HCT116 (cell line): ENCODE results near the gene SNAPC4. TPM values are rescaled to one million over a fixed set of nuclear protein-coding genes. Genes with fewer than 3 reads are reported as not detected.
"Not testable (repeated sequence)": the region's sequence is repeated elsewhere in the genome, so short reads cannot be mapped to it uniquely, and the experiment has no call there.

Experiments used
- ATAC-seq: fragments of 200-7000 bp; cut with Tn5 transposase; 2 replicates; pipeline ENCODE4 v1.9.1; 2020; ENCODE audit warnings: mild to moderate bottlenecking, moderate library complexity
- BruUV-seq: library from RNA; stranded (reverse); fragments of 400-500 nt; replicated peaks from 2 replicates; lab custom pipeline; 2021; lab: Mats Ljungman, UMichigan
- CTCF ChIA-PET: fragments of 300-600 bp; sonication (Branson Sonifier 250); formaldehyde crosslinking; loops from one replicate; lab custom pipeline; 2021; ENCODE audit warnings: antibody characterized with exemption; lab: Charles Lee
- POLR2A ChIA-PET: fragments of 300-600, 350-600 bp; sonication (Branson Sonifier 250); formaldehyde crosslinking; loops from one replicate; lab custom pipeline; 2021; ENCODE audit warnings: antibody characterized with exemption; lab: Charles Lee
- RAD21 ChIA-PET, 2 experiments: fragments of 300-600 bp; sonication (Branson Sonifier 250); formaldehyde crosslinking; loops; one replicate each; lab custom pipeline; 2023; ENCODE audit warnings: low total read pairs in 2 of 2; ENCODE audit not compliant: uncharacterized antibody in 2 of 2, unreplicated experiment in 2 of 2, low non-redundant PET in 1 of 2; lab: Charles Lee
- DNase-seq: peaks from one replicate; pipeline ENCODE4 v3.0.0-alpha.2; 2010; ENCODE audit warnings: low read depth, low spot score
- H2AFZ ChIP-seq: fragments of 200-600 bp; shearing (Covaris generic), sonication (generic); 2 replicates; pipeline ENCODE4 v1.6.1; 2017; ENCODE audit warnings: low read depth, mixed run types, mixed read lengths, antibody characterized with exemption, low read length; ENCODE audit not compliant: poor library complexity, severe bottlenecking
- H3K27ac ChIP-seq: 2 replicates; pipeline ENCODE4 v1.5.1; 2012; ENCODE audit warnings: low read depth, low read length
- H3K27me3 ChIP-seq: fragments of 200-600 bp; sonication (generic); 2 replicates; pipeline ENCODE4 v1.6.1; 2016; ENCODE audit warnings: mixed run types, low read length, mixed read lengths; ENCODE audit not compliant: insufficient read depth
- H3K36me3 ChIP-seq, 2 experiments: fragments of 200-500 bp in 1 of 2; fragments of 200-600 bp in 1 of 2; sonication (Bioruptor generic) in 1 of 2; sonication (generic) in 1 of 2; 2 replicates each; pipeline versions ENCODE4 v1.5.1 to v1.6.1; 2014 to 2016; ENCODE audit warnings: low read length in 2 of 2, inconsistent platforms in 1 of 2, mixed read lengths in 1 of 2, mixed run types in 1 of 2; ENCODE audit not compliant: insufficient read depth in 2 of 2, control insufficient read depth in 1 of 2
- H3K4me1 ChIP-seq, 2 experiments: fragments of 200-600 bp in 1 of 2; sonication (generic) in 1 of 2; 2 replicates each; pipeline versions ENCODE4 v1.5.1 to v1.6.1; 2012 to 2017; ENCODE audit warnings: low read length in 2 of 2, inconsistent platforms in 1 of 2, mild to moderate bottlenecking in 1 of 2, mixed read lengths in 1 of 2, mixed run types in 1 of 2, moderate library complexity in 1 of 2; ENCODE audit not compliant: insufficient read depth in 2 of 2, control insufficient read depth in 1 of 2
- H3K4me2 ChIP-seq: fragments of 200-600 bp; sonication (generic); 2 replicates; pipeline ENCODE4 v1.6.1; 2017; ENCODE audit warnings: mixed run types, low read length, mixed read lengths
- H3K4me3 ChIP-seq, 2 experiments: fragments of 200-600 bp in 1 of 2; sonication (generic) in 1 of 2; replicated peaks in 1 of 2; 2 replicates each; pipeline ENCODE4 v1.5.1; 2011 to 2016; ENCODE audit warnings: low read length in 2 of 2, control low read depth in 1 of 2, low read depth in 1 of 2, mild to moderate bottlenecking in 1 of 2, mixed read lengths in 1 of 2, mixed run types in 1 of 2
- H3K79me2 ChIP-seq: fragments of 200-600 bp; sonication (generic); 2 replicates; pipeline ENCODE4 v1.6.1; 2017; ENCODE audit warnings: mild to moderate bottlenecking, mixed run types, low read length, moderate library complexity, mixed read lengths; ENCODE audit not compliant: insufficient read depth
- H3K9ac ChIP-seq: fragments of 200-600 bp; sonication (generic); 2 replicates; pipeline ENCODE4 v1.6.1; 2016; ENCODE audit warnings: low read length, mixed read lengths
- H3K9me2 ChIP-seq: fragments of 200-600 bp; sonication (generic), shearing (Covaris generic); 2 replicates; pipeline ENCODE4 v1.6.1; 2017; ENCODE audit warnings: mixed run types, mild to moderate bottlenecking, moderate library complexity; ENCODE audit not compliant: insufficient read depth
- H3K9me3 ChIP-seq, 2 experiments: fragments of 200-500 bp in 1 of 2; fragments of 200-600 bp in 1 of 2; sonication (Bioruptor generic) in 1 of 2; sonication (generic) in 1 of 2; 2 replicates each; pipeline ENCODE4 v1.6.1; 2014 to 2017; ENCODE audit warnings: low read length in 2 of 2, mixed read lengths in 2 of 2, inconsistent platforms in 1 of 2, low read depth in 1 of 2, mild to moderate bottlenecking in 1 of 2, mixed run types in 1 of 2, moderate library complexity in 1 of 2; ENCODE audit not compliant: control insufficient read depth in 1 of 2, insufficient read depth in 1 of 2
- H4K20me1 ChIP-seq: fragments of 200-600 bp; sonication (generic), shearing (Covaris generic); 2 replicates; pipeline ENCODE4 v1.6.1; 2017; ENCODE audit warnings: mixed run types, mild to moderate bottlenecking, moderate library complexity; ENCODE audit not compliant: insufficient read depth
- CBX3 ChIP-seq: IDR thresholded peaks from 2 replicates; pipeline ENCODE4 v1.6.1; 2012; ENCODE audit warnings: low read depth
- CEBPB ChIP-seq: IDR thresholded peaks from 2 replicates; pipeline ENCODE4 v1.6.1; 2012; ENCODE audit warnings: low read depth
- CTCF ChIP-seq, 3 experiments: fragments of 200-600 bp in 1 of 3; sonication (generic) in 1 of 3; IDR thresholded peaks in 2 of 3; conservative IDR thresholded peaks in 1 of 3; 2 replicates each; pipeline ENCODE4 v1.5.1; 2012 to 2017; ENCODE audit warnings: low read depth in 2 of 3, low read length in 2 of 3, antibody characterized with exemption in 1 of 3, borderline replicate concordance in 1 of 3, control low read depth in 1 of 3, mild to moderate bottlenecking in 1 of 3, mixed read lengths in 1 of 3, mixed run types in 1 of 3, moderate library complexity in 1 of 3; ENCODE audit not compliant: insufficient read depth in 1 of 3
- EGR1 ChIP-seq: IDR thresholded peaks from 2 replicates; pipeline ENCODE4 v1.6.1; 2012; ENCODE audit warnings: low read depth
- ELF1 ChIP-seq: IDR thresholded peaks from 2 replicates; pipeline ENCODE4 v1.6.1; 2012; ENCODE audit warnings: low read depth, borderline replicate concordance
- EZH2 ChIP-seq: fragments of 200-600 bp; sonication (generic); IDR thresholded peaks from 2 replicates; pipeline ENCODE4 v1.6.1; 2017; ENCODE audit warnings: antibody characterized with exemption, mixed run types
- EZH2phosphoT487 ChIP-seq: fragments of 200-600 bp; IDR thresholded peaks from 2 replicates; pipeline ENCODE4 v1.6.1; 2018; ENCODE audit warnings: antibody characterized with exemption, borderline replicate concordance
- FOSL1 ChIP-seq: IDR thresholded peaks from 2 replicates; pipeline ENCODE4 v1.6.1; 2012; ENCODE audit warnings: low read depth
- JUND ChIP-seq: IDR thresholded peaks from 2 replicates; pipeline ENCODE4 v1.6.1; 2012
- POLR2A ChIP-seq: IDR thresholded peaks from 2 replicates; pipeline ENCODE4 v1.7.0; 2011; ENCODE audit warnings: borderline replicate concordance; ENCODE audit not compliant: insufficient read depth, insufficient read length; ENCODE audit errors: extremely low read depth
- POLR2AphosphoS5 ChIP-seq: IDR thresholded peaks from 2 replicates; pipeline ENCODE4 v1.6.1; 2011; ENCODE audit warnings: mild to moderate bottlenecking, low read depth, low read length, moderate library complexity
- RAD21 ChIP-seq: IDR thresholded peaks from 2 replicates; pipeline ENCODE4 v1.6.1; 2012; ENCODE audit warnings: low read depth, mild to moderate bottlenecking
- REST ChIP-seq: IDR thresholded peaks from 2 replicates; pipeline ENCODE4 v1.6.1; 2012; ENCODE audit warnings: low read depth
- SIN3A ChIP-seq: IDR thresholded peaks from 2 replicates; pipeline ENCODE4 v1.6.1; 2012; ENCODE audit warnings: low read depth
- SP1 ChIP-seq: IDR thresholded peaks from 2 replicates; pipeline ENCODE4 v1.6.1; 2012; ENCODE audit warnings: low read depth
- TCF7L2 ChIP-seq: IDR thresholded peaks from 2 replicates; pipeline ENCODE4 v1.7.0; 2011; ENCODE audit warnings: borderline replicate concordance, inconsistent platforms; ENCODE audit not compliant: insufficient read depth, insufficient read length; ENCODE audit errors: extremely low read depth
- ZFX ChIP-seq: fragments of 450-650 bp; IDR thresholded peaks from 2 replicates; pipeline ENCODE4 v1.6.1; 2017
- ZNF274 ChIP-seq: fragments of 200-500 bp; sonication (Bioruptor generic); IDR thresholded peaks from 2 replicates; pipeline ENCODE4 v1.6.1; 2014; ENCODE audit warnings: mild to moderate bottlenecking, low read depth, low read length, inconsistent platforms
- intact Hi-C: fragments of 100-400 bp; cut with micrococcal nuclease; formaldehyde crosslinking; loops from 2 replicates; pipeline ENCODE4 v1.10.0; 2022
- total RNA-seq: library from RNA; stranded (reverse); gene quantifications from one replicate; pipeline ENCODE4 v1.2.1, GENCODE V29; 2021; ENCODE audit not compliant: unreplicated experiment

The SNAPC4 gene
- total RNA-seq, 1 experiment from 2014 or later: 20.4 TPM

- H3K27ac ChIP-seq, intact Hi-C loops, H2AFZ ChIP-seq, CTCF ChIA-PET, ATAC-seq, H3K9me2 ChIP-seq, BruUV-seq, H3K9me3 ChIP-seq, DNase-seq, H3K27me3 ChIP-seq, RAD21 ChIA-PET, H3K9ac ChIP-seq, H3K4me3 ChIP-seq, H3K4me2 ChIP-seq, POLR2A ChIA-PET, H4K20me1 ChIP-seq: not testable (repeated sequence)
- H3K36me3 ChIP-seq: peaks cover 32 to 39% of the 10 kb centered on the region in 2 experiments; a peak in 3 of 4 replicates
- H3K79me2 ChIP-seq: peaks cover 41% of the 10 kb centered on the region
- peaks cover 4 to 15% of the 10 kb centered on the region in 2 experiments for H3K4me1 ChIP-seq
Observed at GRCh38 chr9:136405904-136406303, 5.9 kb upstream of the SNAPC4 start.

GRCh38 chr9:136405481-136405880, 5.5 kb upstream of the SNAPC4 start:
- ChIA-PET RAD21 (no interaction called here), CTCF (no interaction called here)
- H3K79me2 ChIP-seq: peaks cover 37% of the 10 kb centered on the region
- no peak overlapping the region for H2AFZ ChIP-seq
- DNase-seq (no peak), ATAC-seq (no peak)
- no peaks in the 10 kb centered on the region for H3K9me2 ChIP-seq
- no peak overlapping the region for H3K9ac ChIP-seq
- H4K20me1 ChIP-seq: no peaks in the 10 kb centered on the region
- H3K4me2 ChIP-seq: no peak overlapping the region
- H3K27me3 ChIP-seq: no peaks in the 10 kb centered on the region
- no peak overlapping the region for H3K27ac ChIP-seq
- H3K4me1 ChIP-seq: peaks cover 4 to 19% of the 10 kb centered on the region in 2 experiments
- no peaks in the 10 kb centered on the region for H3K9me3 ChIP-seq
- TF ChIP-seq RAD21 (no peak), REST (no peak), CTCF (IDR thresholded peaks at IDR 0.05 in 2 of 3, conservative IDR thresholded peaks at IDR 0.05 in 1 of 3; ENCODE audit: borderline replicate concordance in 1 of 3, insufficient read depth in 1 of 3, low read depth in 2 of 3, low read length in 2 of 3) (no peak), ZNF274 (no peak), TCF7L2 (no peak), SIN3A (no peak), EGR1 (no peak), ELF1 (no peak), POLR2AphosphoS5 (no peak), EZH2 (no peak), CBX3 (no peak), POLR2A (no peak), CEBPB (no peak), SP1 (no peak), JUND (no peak), FOSL1 (no peak), EZH2phosphoT487 (no peak), ZFX (no peak)
- TF ChIP-seq, all 23 proteins: peak for 0
- no TSS peak for BruUV-seq
- Histone ChIP-seq H3K4me3 (no peak overlapping the region), H3K36me3 (peaks cover 32 to 39% of the 10 kb centered on the region in 2 experiments; a peak in 3 of 4 replicates)
- POLR2A ChIA-PET: no interaction called here
- intact Hi-C loops: no loop called here
